Mammary epithelial cell (primary cell): ENCODE data around the gene SUPT4H1.

Source experiments
- CTCF ChIP-seq, 2 donors: IDR thresholded peaks in 1 of 2; conservative IDR thresholded peaks in 1 of 2; 2 replicates each; pipeline ENCODE4 v1.5.1; 2011 to 2012; ENCODE audit warnings: inconsistent platforms in 2 of 2, low read length in 2 of 2, mild to moderate bottlenecking in 2 of 2, control low read depth in 1 of 2, low read depth in 1 of 2; ENCODE audit not compliant: insufficient read depth in 1 of 2; ENCODE audit errors: extremely low read depth in 1 of 2
- EZH2 ChIP-seq: IDR thresholded peaks from 2 replicates; pipeline ENCODE4 v1.6.1; 2012; ENCODE audit warnings: low read length, inconsistent platforms, borderline replicate concordance

GRCh38 chr17:58312021-58312630 is 39.9 kb downstream of the SUPT4H1 start:
- TF ChIP-seq CTCF (conservative IDR thresholded peaks at IDR 0.05 in 1 of 2, IDR thresholded peaks at IDR 0.05 in 1 of 2; ENCODE audit: extremely low read depth in 1 of 2, insufficient read depth in 1 of 2, low read depth in 1 of 2, low read length in 2 of 2) (no peak), EZH2 (no peak)
